Measurements from ENCODE around the gene KIAA1671.

The KIAA1671 gene

GRCh38 chr22:25016311-25016710 is 63.8 kb downstream of the KIAA1671 start:
- no peak for DNase-seq

GRCh38 chr22:25018009-25018408 is 65.5 kb downstream of the KIAA1671 start:
- DNase-seq = no peak

GRCh38 chr22:25019427-25020184 is 67.1 kb downstream of the KIAA1671 start:
- no peak for DNase-seq

- no peak for DNase-seq
These were observed 68.9 kb downstream of the KIAA1671 start for GRCh38 chr22:25021409-25021808.

- no peak for DNase-seq
These were observed 69.6 kb downstream of the KIAA1671 start for GRCh38 chr22:25021976-25022711.

- DNase-seq = no peak
These were observed 71.4 kb downstream of the KIAA1671 start for GRCh38 chr22:25023879-25024278.

- DNase-seq = no peak
These were observed 72.4 kb downstream of the KIAA1671 start for GRCh38 chr22:25024895-25025294.

- no peak for DNase-seq
These were observed 73.2 kb downstream of the KIAA1671 start for GRCh38 chr22:25025491-25026400.

- DNase-seq = no peak
These were observed 74.8 kb downstream of the KIAA1671 start for GRCh38 chr22:25027043-25027906.

- no peak for DNase-seq
These were observed 75.7 kb downstream of the KIAA1671 start for GRCh38 chr22:25027959-25028840.

- no peak for DNase-seq
These were observed 76.3 kb downstream of the KIAA1671 start for GRCh38 chr22:25028841-25029141.

GRCh38 chr22:25029181-25029580 is 76.7 kb downstream of the KIAA1671 start:
- DNase-seq = no peak

- no peak for DNase-seq
These were observed 78.1 kb downstream of the KIAA1671 start for GRCh38 chr22:25030636-25031035.

- DNase-seq = no peak
These were observed 79.5 kb downstream of the KIAA1671 start for GRCh38 chr22:25032066-25032465.

GRCh38 chr22:25035715-25036114 is 83.2 kb downstream of the KIAA1671 start:
- DNase-seq = no peak

- DNase-seq = no peak
These were observed 85.7 kb downstream of the KIAA1671 start for GRCh38 chr22:25038239-25038638.

- DNase-seq = no peak
These were observed 86.3 kb downstream of the KIAA1671 start for GRCh38 chr22:25038771-25039170.

GRCh38 chr22:25039255-25039654 is 86.7 kb downstream of the KIAA1671 start:
- no peak for DNase-seq

- no peak for DNase-seq
These were observed 87.2 kb downstream of the KIAA1671 start for GRCh38 chr22:25039754-25040153.

GRCh38 chr22:25045159-25045558 is 92.6 kb downstream of the KIAA1671 start:
- DNase-seq = no peak

- no peak for DNase-seq
These were observed 95.6 kb downstream of the KIAA1671 start for GRCh38 chr22:25048071-25048470.
